ENCODE data around the gene METTL2B.
"Not testable (repeated sequence)": the region's sequence is repeated elsewhere in the genome, so short reads cannot be mapped to it uniquely, and the experiment has no call there.

Gene METTL2B, protein sequence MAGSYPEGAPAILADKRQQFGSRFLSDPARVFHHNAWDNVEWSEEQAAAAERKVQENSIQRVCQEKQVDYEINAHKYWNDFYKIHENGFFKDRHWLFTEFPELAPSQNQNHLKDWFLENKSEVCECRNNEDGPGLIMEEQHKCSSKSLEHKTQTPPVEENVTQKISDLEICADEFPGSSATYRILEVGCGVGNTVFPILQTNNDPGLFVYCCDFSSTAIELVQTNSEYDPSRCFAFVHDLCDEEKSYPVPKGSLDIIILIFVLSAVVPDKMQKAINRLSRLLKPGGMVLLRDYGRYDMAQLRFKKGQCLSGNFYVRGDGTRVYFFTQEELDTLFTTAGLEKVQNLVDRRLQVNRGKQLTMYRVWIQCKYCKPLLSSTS

DNA sequence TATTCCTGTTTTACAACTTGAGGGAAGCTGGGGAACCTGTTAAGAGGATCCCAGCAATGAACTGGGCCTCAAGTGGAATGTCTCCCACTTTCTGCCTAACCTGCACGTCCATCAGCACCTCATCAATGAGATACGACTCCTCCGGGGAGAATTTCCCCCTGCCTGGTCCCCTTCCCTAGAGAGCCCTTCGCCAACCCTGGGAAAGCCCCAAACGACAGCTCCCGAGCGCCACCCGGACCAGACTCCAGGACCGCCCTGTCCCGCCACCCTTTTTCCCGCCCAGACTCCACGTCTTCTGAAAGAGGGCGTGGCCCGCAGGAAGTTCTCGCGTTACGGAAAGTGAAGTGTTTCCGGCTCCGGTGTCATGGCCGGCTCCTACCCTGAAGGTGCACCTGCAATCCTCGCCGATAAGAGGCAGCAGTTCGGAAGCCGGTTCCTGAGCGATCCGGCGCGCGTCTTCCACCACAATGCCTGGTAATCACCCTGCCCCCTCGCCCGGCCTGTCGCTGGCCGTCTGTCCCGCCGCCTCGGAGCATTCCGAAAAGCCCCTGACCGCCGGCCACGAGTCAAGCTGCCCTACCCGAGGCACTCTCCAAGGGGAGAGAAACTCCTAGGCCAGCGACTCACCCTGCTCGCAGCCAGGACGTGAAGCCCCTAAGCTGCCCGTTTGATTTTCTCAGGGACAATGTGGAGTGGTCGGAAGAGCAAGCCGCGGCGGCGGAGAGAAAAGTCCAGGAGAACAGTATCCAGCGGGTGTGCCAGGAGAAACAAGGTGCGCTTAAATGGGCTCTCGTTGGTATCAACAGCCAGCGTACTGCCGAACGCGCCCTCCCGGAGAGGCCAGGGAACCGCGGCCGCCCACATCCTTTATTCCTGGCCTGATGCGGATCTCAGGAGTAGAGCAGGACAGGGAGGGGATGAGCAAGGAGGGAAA, at the start of gene METTL2B:
Gene METTL2B (plus strand): TSS at position 347 of the 934 bp plus-strand sequence. CDS start 18 bp downstream, at position 365.
- Histone ChIP-seq H3K27ac (peak within 1 kb of the TSS; percentile 81 to 84), H3K36me3 (peaks cover 7 to 22% (median 11%) of the 10 kb centered on the region in 3 donors), H3K4me1 (peaks cover 0 to 20% (median 10%) of the 10 kb centered on the region in 4 donors), H3K4me3 (peak within 1 kb of the TSS; percentile 83 to 89)
- peak; percentile 92 to 94 for DNase-seq
- H3K9me3 ChIP-seq, H3K27me3 ChIP-seq: not testable (repeated sequence)
- intact Hi-C loops (cut with DNase I; ENCODE audit: low total_unique reads) = loop anchor here (10.0 kb wide), 1 partner anchor 258 kb away; the partner anchor contains the start of gene CALU
- TF ChIP-seq, protein P1, sequence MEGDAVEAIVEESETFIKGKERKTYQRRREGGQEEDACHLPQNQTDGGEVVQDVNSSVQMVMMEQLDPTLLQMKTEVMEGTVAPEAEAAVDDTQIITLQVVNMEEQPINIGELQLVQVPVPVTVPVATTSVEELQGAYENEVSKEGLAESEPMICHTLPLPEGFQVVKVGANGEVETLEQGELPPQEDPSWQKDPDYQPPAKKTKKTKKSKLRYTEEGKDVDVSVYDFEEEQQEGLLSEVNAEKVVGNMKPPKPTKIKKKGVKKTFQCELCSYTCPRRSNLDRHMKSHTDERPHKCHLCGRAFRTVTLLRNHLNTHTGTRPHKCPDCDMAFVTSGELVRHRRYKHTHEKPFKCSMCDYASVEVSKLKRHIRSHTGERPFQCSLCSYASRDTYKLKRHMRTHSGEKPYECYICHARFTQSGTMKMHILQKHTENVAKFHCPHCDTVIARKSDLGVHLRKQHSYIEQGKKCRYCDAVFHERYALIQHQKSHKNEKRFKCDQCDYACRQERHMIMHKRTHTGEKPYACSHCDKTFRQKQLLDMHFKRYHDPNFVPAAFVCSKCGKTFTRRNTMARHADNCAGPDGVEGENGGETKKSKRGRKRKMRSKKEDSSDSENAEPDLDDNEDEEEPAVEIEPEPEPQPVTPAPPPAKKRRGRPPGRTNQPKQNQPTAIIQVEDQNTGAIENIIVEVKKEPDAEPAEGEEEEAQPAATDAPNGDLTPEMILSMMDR (IDR thresholded peaks at IDR 0.05) = peak; percentile 37 to 41

DNA sequence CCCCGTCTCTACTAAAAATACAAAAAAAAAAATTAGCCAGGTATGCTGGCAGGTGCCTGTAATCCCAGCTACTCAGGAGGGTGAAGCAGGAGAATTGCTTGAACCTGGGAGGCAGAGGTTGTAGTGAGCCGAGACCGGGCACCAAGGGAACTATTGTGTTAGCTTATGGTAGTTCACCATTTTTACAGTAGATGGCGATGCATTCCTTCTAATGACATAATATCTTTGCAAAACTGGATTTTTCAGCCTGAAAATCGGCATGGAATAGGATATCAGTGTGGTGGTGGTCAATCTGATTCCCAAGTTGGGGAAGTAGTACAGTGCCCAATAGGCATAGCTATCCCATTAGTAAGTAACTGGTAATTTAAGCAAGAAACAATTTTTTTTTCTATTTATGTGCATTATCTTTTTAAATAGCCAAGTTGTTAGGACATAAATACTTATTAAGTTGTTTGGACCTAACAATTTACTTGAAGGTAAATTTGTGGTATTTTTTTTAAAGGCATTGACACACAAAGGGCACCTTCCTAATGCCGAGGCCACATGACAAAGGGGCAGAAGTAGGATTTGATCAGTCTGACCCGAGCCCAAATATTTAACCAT, 49.2 kb upstream of the METTL2B start:
- Histone ChIP-seq H3K27ac (no peak overlapping the region), H3K9me3 (no peaks in the 10 kb centered on the region), H3K27me3 (peaks cover 0 to 18% of the 10 kb centered on the region in 2 donors), H3K4me3 (no peak overlapping the region), H3K36me3 (no peaks in the 10 kb centered on the region), H3K4me1 (peaks cover 0 to 5% (median 2%) of the 10 kb centered on the region in 4 donors)
- DNase-seq = no peak
- intact Hi-C loops (cut with DNase I; ENCODE audit: low total_unique reads) = loop anchor here (2.0 kb wide), 1 partner anchor 33 kb away; no protein-coding TSS in a partner anchor
- TF ChIP-seq, protein P1 (IDR thresholded peaks at IDR 0.05) = peak; percentile 79 to 94

DNA sequence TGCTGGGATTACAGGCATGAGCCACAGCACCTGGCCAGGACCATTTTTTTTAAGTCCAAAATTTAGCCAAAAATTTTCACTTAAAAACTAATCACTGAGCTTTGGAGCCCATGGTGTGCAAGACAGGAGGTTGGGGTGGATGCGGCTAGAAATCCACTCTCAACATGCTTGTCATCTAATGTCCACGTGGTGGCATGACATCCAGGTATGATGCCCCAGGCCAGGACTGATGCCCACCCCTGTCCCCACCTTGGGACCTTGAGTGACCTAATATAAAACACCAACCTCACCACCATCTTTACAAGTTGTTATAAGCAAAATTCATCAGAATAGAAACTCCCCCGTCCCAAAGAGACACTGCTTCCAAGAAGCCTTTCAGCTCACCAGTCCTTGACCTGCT, 46.3 kb upstream of the METTL2B start:
- intact Hi-C loops (cut with DNase I; ENCODE audit: low total_unique reads) = no loop called here
- Histone ChIP-seq H3K27me3 (peaks cover 0 to 21% of the 10 kb centered on the region in 2 donors), H3K27ac (no peak overlapping the region), H3K9me3 (no peaks in the 10 kb centered on the region), H3K4me1 (peaks cover 0 to 5% (median 2%) of the 10 kb centered on the region in 4 donors), H3K36me3 (no peaks in the 10 kb centered on the region), H3K4me3 (no peak overlapping the region)
- TF ChIP-seq, protein P1 (IDR thresholded peaks at IDR 0.05) = no peak
- DNase-seq = no peak

DNA sequence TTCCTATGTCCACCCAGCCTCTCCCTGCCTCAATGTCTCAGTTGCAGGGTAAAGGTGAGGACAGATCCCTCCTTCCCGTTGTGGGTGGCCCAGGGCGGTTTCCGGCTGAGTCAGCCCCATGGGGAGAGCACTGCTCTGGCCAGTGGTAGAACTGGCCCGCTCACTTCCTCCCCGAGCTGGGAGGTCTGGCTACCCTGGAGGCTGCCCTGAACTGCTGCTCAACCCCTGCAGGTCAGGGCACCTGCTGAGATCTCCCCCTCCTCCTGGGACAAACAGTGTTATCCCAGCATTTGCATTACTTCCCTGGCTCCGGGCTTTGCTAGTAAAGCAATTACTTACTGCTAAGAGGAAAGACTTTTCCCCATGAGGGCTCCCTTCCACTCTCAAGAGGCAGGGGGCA, 45.3 kb upstream of the METTL2B start:
- DNase-seq = no peak
- H3K27ac ChIP-seq = no peak overlapping the region
- no peak overlapping the region for H3K4me3 ChIP-seq
- no peaks in the 10 kb centered on the region for H3K9me3 ChIP-seq
- TF ChIP-seq, protein P1 (IDR thresholded peaks at IDR 0.05) = no peak
- peaks cover 0 to 21% of the 10 kb centered on the region in 2 donors for H3K27me3 ChIP-seq
- intact Hi-C loops (cut with DNase I; ENCODE audit: low total_unique reads) = no loop called here
- H3K4me1 ChIP-seq = peaks cover 0 to 5% (median 2%) of the 10 kb centered on the region in 4 donors
- no peaks in the 10 kb centered on the region for H3K36me3 ChIP-seq

DNA sequence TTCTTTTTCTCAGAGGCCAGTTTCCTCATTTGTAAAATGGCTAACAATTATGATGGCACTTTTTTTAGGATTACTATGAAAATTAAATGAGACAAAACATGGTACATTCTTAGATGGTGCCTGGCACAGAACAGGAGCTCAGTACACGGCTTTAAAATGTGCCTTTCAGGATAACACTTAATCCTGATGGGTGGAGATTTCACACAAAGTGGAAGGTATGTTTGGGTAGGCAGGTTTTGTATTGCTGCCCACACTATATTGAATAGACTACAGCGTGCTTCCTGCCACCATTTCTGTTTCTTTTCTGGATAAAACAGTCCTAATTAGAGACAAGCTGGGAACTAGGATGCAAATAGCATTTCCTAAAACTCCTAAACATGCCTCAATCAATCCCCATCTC, 44.8 kb upstream of the METTL2B start:
- TF ChIP-seq, protein P1 (IDR thresholded peaks at IDR 0.05) = no peak
- Histone ChIP-seq H3K27ac (no peak overlapping the region), H3K9me3 (no peaks in the 10 kb centered on the region), H3K4me3 (no peak overlapping the region), H3K4me1 (peaks cover 0 to 5% (median 2%) of the 10 kb centered on the region in 4 donors), H3K27me3 (peaks cover 0 to 21% of the 10 kb centered on the region in 2 donors), H3K36me3 (no peaks in the 10 kb centered on the region)
- DNase-seq = no peak
- intact Hi-C loops (cut with DNase I; ENCODE audit: low total_unique reads) = no loop called here

Data from tibial artery (tissue), 4 donors.